DND-41 (cell line): Measurements from ENCODE around the gene FMNL3.

Experiments used
- CTCF ChIP-seq: IDR thresholded peaks from 2 replicates; pipeline ENCODE4 v1.5.1; 2012; ENCODE audit warnings: borderline replicate concordance, low read length, moderate library complexity, mild to moderate bottlenecking; ENCODE audit not compliant: poor library complexity, severe bottlenecking; ENCODE audit errors: extremely low read depth
- EZH2 ChIP-seq: IDR thresholded peaks from 3 replicates; pipeline ENCODE4 v1.6.1; 2012; ENCODE audit warnings: borderline replicate concordance, low read depth, mild to moderate bottlenecking, moderate library complexity, low read length, inconsistent platforms; ENCODE audit not compliant: severe bottlenecking

- no peak for TF ChIP-seq CTCF
- TF ChIP-seq EZH2 = no peak
Observed at GRCh38 chr12:49683599-49684309, 23.5 kb downstream of the FMNL3 start.
